BE2C (cell line): Measurements from ENCODE around the gene BSDC1.

Experiments
- DNase-seq: peaks from one replicate; pipeline ENCODE4 v3.0.0-alpha.2; 2020
- H3K27me3 ChIP-seq: fragments of 250-450 bp; sonication (Bioruptor Pico); 2 replicates; pipeline ENCODE4 v1.5.1; 2020; ENCODE audit warnings: mild to moderate bottlenecking
- H3K36me3 ChIP-seq: fragments of 250-450 bp; sonication (Bioruptor Pico); 2 replicates; pipeline ENCODE4 v1.5.1; 2020; ENCODE audit warnings: mild to moderate bottlenecking
- H3K4me1 ChIP-seq: fragments of 250-450 bp; sonication (Bioruptor Pico); 2 replicates; pipeline ENCODE4 v1.5.1; 2020
- H3K4me3 ChIP-seq: 2 replicates; pipeline ENCODE4 v1.5.1; 2011; ENCODE audit warnings: low read depth, low read length
- H3K9me3 ChIP-seq: fragments of 250-450 bp; sonication (Bioruptor Pico); 2 replicates; pipeline ENCODE4 v1.5.1; 2020
- CTCF ChIP-seq: IDR thresholded peaks from 2 replicates; pipeline ENCODE4 v1.5.1; 2012; ENCODE audit warnings: mild to moderate bottlenecking, low read depth, low read length

BSDC1 gene

DNA sequence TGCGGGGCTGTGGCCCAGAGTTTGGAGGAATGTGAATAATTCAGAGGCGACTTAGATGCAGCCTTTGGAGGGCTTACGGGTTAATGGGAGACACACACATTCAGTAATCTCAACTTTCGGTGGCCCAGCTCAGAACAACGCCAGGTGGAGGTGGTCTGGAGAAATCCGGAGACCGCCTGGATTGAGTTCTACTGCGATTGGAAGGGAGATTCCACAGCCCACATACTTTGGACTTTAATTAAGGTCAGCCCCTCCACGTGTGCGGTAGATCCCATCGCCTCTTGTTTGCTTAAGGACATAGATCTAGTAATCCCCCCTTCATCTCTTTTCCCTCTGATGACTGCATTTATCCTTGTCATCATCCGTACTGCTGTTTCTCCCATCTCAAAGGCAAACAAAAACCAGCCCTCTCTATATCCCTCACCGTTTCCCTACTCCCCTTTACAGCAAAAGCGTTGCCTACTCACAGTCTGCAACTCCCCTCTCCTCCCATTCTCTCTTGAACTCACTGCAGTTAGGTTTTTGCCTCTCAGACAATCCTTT lies 720 bp upstream of the BSDC1 start:
- no peaks in the 10 kb centered on the region for H3K36me3 ChIP-seq
- H3K27me3 ChIP-seq, result no peaks in the 10 kb centered on the region
- H3K4me3 ChIP-seq, result peak overlapping the region; percentile 83
- H3K9me3 ChIP-seq, result no peaks in the 10 kb centered on the region
- TF ChIP-seq CTCF, result no peak
- H3K4me1 ChIP-seq, result no peaks in the 10 kb centered on the region
- no peak for DNase-seq

- no peak for DNase-seq
- Histone ChIP-seq H3K36me3 (peaks cover 3% of the 10 kb centered on the region; the same call in 1 of the 2 replicates), H3K4me1 (no peaks in the 10 kb centered on the region), H3K4me3 (peak overlapping the region; percentile 83), H3K27me3 (no peaks in the 10 kb centered on the region), H3K9me3 (no peaks in the 10 kb centered on the region)
- TF ChIP-seq CTCF, result no peak
These were observed 455 bp downstream of the BSDC1 start for GRCh38 chr1:32393832-32394140.

- no peaks in the 10 kb centered on the region for H3K27me3 ChIP-seq
- no peak for TF ChIP-seq CTCF
- H3K4me1 ChIP-seq, result no peaks in the 10 kb centered on the region
- no peak for DNase-seq
- no peaks in the 10 kb centered on the region for H3K9me3 ChIP-seq
- peak overlapping the region; percentile 83; the same call in 1 of the 2 replicates for H3K4me3 ChIP-seq
- peaks cover 3% of the 10 kb centered on the region; the same call in 1 of the 2 replicates for H3K36me3 ChIP-seq
These were observed 1.1 kb downstream of the BSDC1 start for GRCh38 chr1:32393136-32393535.

- no peaks in the 10 kb centered on the region for H3K9me3 ChIP-seq
- no peak overlapping the region for H3K4me3 ChIP-seq
- no peak for DNase-seq
These were observed 1.9 kb downstream of the BSDC1 start for GRCh38 chr1:32392325-32392724.

DNA sequence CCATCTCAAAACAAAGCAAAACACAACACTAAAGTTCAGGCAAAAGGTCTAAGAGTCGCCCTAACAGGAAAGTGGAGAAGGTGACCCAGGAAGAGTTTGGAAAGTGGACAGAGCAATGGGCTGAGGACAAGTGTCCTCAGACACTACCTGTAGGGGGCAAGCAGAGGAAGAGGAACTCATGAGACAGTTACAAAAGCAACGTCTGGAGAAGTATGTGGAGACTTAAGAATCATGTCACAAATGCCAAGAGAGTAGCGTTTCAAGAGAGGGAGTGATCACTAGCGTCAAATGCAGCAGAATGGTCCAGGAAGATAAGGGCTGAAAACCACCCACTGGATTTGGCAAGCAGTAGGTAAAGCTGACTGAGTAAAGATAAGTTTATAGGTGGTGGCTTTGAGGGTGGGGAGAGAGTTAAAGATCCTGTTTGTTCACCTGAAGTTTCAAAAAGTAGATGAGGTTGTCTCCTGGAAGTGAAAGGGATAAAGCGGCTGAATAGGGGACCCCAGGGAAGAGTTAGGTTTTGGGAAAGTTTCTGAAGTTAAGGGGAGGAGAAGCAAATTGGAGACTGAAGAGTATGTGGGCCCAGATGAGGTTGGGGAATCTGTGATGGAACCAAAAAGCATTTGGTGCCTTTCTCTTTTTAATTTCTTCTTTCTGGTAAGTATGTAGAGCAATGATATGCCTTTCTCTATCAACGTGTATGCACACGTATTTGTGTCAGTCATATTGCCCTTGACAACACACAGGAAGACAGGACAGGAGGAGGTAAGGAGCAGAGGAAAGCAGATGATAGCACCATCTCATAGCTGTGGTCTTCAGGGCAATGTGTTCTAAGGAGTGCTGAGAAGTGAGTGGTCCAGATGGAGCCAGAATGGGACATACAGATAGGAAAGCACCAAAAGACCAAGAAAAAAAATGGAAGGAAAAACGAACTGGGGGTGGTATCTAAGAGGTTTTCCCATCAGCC lies 3.1 kb downstream of the BSDC1 start:
- no peak for TF ChIP-seq CTCF
- H3K9me3 ChIP-seq, result no peaks in the 10 kb centered on the region
- H3K27me3 ChIP-seq, result no peaks in the 10 kb centered on the region
- no peaks in the 10 kb centered on the region for H3K4me1 ChIP-seq
- no peak for DNase-seq
- peaks cover 3% of the 10 kb centered on the region; the same call in 1 of the 2 replicates for H3K36me3 ChIP-seq
- H3K4me3 ChIP-seq, result no peak overlapping the region

More at GRCh38 chr1:32392325-32392724, 1.9 kb downstream of the BSDC1 start:
- Histone ChIP-seq H3K36me3 (peaks cover 3% of the 10 kb centered on the region; the same call in 1 of the 2 replicates), H3K27me3 (no peaks in the 10 kb centered on the region), H3K4me1 (no peaks in the 10 kb centered on the region)
- TF ChIP-seq CTCF, result no peak

- Histone ChIP-seq H3K4me3 (no peak overlapping the region), H3K4me1 (no peaks in the 10 kb centered on the region), H3K27me3 (no peaks in the 10 kb centered on the region), H3K36me3 (peaks cover 3% of the 10 kb centered on the region; the same call in 1 of the 2 replicates), H3K9me3 (no peaks in the 10 kb centered on the region)
- no peak for DNase-seq
- no peak for TF ChIP-seq CTCF
These were observed 5.6 kb downstream of the BSDC1 start for GRCh38 chr1:32388641-32389040.
